Esophagus (tissue), 2 donors: ENCODE data around the gene ZSWIM8. TPM values are rescaled to one million over a fixed set of nuclear protein-coding genes. Genes with fewer than 3 reads are reported as not detected.
"Not testable (repeated sequence)": the region's sequence is repeated elsewhere in the genome, so short reads cannot be mapped to it uniquely, and the experiment has no call there.

Source experiments
- H3K27ac ChIP-seq, 2 donors: one replicate each; pipeline ENCODE4 v1.5.1; 2013; ENCODE audit warnings: low read depth in 2 of 2, mild to moderate bottlenecking in 2 of 2, inconsistent platforms in 1 of 2, low read length in 1 of 2, moderate library complexity in 1 of 2
- H3K27me3 ChIP-seq, 2 donors: one replicate each; pipeline ENCODE4 v1.6.1; 2013; ENCODE audit warnings: low read length in 2 of 2, control low read depth in 1 of 2, mild to moderate bottlenecking in 1 of 2; ENCODE audit not compliant: insufficient read depth in 2 of 2, control insufficient read depth in 1 of 2
- H3K36me3 ChIP-seq, 2 donors: one replicate each; pipeline ENCODE4 v1.6.1; 2013; ENCODE audit warnings: low read length in 1 of 2; ENCODE audit not compliant: control insufficient read depth in 2 of 2, insufficient read depth in 2 of 2
- H3K4me1 ChIP-seq, 2 donors: one replicate each; pipeline ENCODE4 v1.6.1; 2013; ENCODE audit warnings: low read length in 1 of 2; ENCODE audit not compliant: control insufficient read depth in 2 of 2, insufficient read depth in 2 of 2
- H3K4me3 ChIP-seq, 2 donors: one replicate each; pipeline ENCODE4 v1.5.1; 2013; ENCODE audit warnings: low read length in 2 of 2, mild to moderate bottlenecking in 2 of 2, low read depth in 1 of 2, moderate library complexity in 1 of 2
- H3K9me3 ChIP-seq, 2 donors: one replicate each; pipeline ENCODE4 v1.6.1; 2013; ENCODE audit warnings: mild to moderate bottlenecking in 2 of 2, low read depth in 1 of 2, low read length in 1 of 2, moderate library complexity in 1 of 2; ENCODE audit not compliant: control insufficient read depth in 2 of 2, insufficient read depth in 1 of 2
- WGBS, 2 donors: extraction: QIAGEN DNeasy Blood & Tissue Kit; methylation state at CpG; one replicate each; pipeline ENCODE4 v1.1.7; 2013; 5-methylcytosine and 5-hydroxymethylcytosine counted together
- polyA plus RNA-seq, 2 donors: library from polyadenylated mRNA; stranded (reverse); fragments of 200-250 nt; gene quantifications; one replicate each; pipeline ENCODE4 v1.2.3, GENCODE V29; 2013
- donor health status: healthy with polysubstance abuse.
- donor health status: Bipolar disorder and iron deficiency.

ZSWIM8 gene
- polyA plus RNA-seq, 2 donors: 109 to 156 TPM

DNA sequence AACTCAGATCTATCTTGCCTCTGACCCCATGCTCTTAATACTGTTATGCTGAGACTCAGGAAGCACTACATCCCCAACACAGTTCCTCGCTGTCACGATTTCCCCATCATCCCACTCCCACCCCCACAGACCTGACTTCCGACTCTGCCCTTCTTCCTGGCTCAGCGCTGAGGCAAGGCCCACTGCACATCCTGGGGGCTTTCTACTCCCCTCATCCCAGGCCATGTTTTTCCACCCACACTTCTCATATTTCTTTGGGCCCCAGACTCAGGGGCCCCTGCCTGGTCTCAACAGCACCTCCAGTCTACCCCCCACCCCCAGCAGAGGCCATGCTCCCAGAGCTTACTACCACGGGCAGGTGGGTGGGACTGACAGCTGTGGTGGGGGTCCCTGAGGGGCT, 33.7 kb downstream of the ZSWIM8 start:
- peaks cover 7 to 10% of the 10 kb centered on the region in 2 donors for H3K36me3 ChIP-seq

DNA sequence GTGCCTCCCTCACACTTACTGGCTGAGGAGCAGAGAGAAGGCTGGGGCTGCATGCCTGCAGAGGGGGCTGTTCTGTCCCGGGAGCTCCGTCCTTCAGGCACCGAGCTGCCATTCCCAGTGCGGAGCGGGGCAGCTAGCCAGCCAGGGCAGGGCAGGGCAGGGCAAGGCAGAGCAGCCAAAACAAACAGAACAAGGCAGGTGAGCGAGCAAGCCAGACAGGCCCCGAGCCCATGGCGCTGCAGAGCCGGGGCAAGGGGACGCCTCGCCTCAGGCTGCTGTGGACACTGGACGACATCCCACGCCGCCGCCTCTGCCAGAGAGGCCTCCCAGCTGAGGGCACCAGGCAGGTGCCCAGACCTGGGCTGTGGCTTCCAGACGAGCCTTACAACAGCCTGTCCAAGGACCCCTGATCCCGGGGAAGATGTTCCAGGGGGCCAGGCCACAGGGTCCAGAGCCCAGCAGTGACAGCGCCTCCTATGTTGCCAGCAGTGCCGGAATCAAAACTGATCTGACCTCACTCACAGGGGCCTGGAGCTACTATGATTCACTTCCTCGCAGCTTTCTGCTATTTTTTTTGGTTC, 34.2 kb downstream of the ZSWIM8 start:
- Histone ChIP-seq H3K4me3 (no peak overlapping the region), H3K9me3 (no peaks in the 10 kb centered on the region), H3K4me1 (peaks cover 8 to 22% of the 10 kb centered on the region in 2 donors), H3K27ac (peak overlapping the region; percentile 24 to 81), H3K27me3 (no peaks in the 10 kb centered on the region), H3K36me3 (peaks cover 7 to 10% of the 10 kb centered on the region in 2 donors)
- 45 to 52% methylated on average over 20 of the region's 20 CpGs for WGBS, 2 donors

More for the DNA sequence above, 33.7 kb downstream of the ZSWIM8 start:
- Histone ChIP-seq H3K4me1 (peaks cover 8 to 22% of the 10 kb centered on the region in 2 donors), H3K4me3 (no peak overlapping the region), H3K9me3 (no peaks in the 10 kb centered on the region), H3K27ac (peak overlapping the region in 1 of 2 donors; percentile 81), H3K27me3 (no peaks in the 10 kb centered on the region)
- 64 to 66% methylated on average over 5 of the region's 5 CpGs for WGBS, 2 donors

DNA sequence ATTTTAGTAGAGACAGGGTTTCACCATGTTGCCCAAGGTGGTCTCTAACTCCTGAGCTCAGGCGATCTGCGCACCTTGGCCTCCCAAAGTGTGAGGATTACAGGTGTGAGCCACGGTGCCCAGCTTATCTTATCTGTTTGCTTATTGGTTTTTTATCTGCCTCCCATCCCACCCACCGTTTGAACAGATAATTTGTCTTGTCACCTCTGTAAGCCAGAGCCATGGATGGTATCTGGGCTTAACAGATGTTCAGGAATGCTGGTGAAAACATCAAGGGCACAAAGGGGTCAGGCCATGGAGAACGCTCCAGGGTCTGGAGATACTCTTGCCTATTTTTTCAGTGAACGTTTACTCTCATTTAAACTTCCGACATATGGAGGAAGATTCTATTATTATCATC, 38.0 kb downstream of the ZSWIM8 start:
- Histone ChIP-seq H3K27me3 (no peaks in the 10 kb centered on the region), H3K4me1 (peaks cover 8 to 21% of the 10 kb centered on the region in 2 donors), H3K27ac (no peak overlapping the region), H3K36me3 (peaks cover 8 to 20% of the 10 kb centered on the region in 2 donors), H3K4me3 (no peak overlapping the region), H3K9me3 (no peaks in the 10 kb centered on the region)
- WGBS, 2 donors: 81 to 82% methylated on average over 7 of the region's 7 CpGs

GRCh38 chr10:73824146-73824725, 38.8 kb downstream of the ZSWIM8 start:
- Histone ChIP-seq H3K4me1 (peaks cover 6 to 17% of the 10 kb centered on the region in 2 donors), H3K9me3 (no peaks in the 10 kb centered on the region), H3K36me3 (peaks cover 8 to 20% of the 10 kb centered on the region in 2 donors), H3K27me3 (no peaks in the 10 kb centered on the region), H3K4me3 (no peak overlapping the region), H3K27ac (no peak overlapping the region)
- 96 to 98% methylated on average over 14 of the region's 14 CpGs for WGBS, 2 donors

DNA sequence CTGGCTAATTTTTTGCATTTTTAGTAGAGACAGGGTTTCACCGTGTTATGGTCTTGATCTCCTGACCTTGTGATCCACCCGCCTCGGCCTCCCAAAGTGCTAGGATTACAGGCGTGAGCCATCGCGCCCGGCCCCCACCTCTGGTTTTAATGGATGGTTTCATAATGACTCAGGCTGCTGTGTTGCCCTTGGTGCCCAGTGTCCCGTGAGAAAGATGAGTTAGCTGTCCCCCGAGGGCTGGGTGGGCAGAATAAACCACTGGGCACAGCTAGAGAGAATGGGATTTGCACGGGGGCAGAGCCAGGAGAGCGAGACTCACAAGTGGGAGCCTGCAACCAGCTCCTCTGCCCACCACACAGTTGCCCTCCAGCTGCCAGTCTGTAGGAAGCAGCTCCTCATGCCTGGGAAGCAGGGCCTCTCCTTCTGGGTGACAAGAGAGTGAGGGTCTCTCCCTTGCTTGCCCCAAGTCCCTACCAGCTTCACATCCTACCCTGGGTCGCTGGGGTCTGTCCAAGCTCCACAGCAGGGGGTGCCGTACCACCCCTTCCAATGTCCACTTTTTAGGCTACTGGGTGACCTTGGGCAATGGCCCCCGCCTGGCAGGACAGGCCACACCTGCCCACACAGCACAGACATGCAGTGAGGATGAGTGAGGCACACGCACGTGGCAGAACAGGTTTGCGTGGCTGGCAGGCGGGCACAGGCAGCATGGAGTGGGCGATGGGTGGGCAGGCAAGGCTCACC, 42.1 kb downstream of the ZSWIM8 start:
- Histone ChIP-seq H3K4me3 (no peak overlapping the region), H3K9me3 (no peaks in the 10 kb centered on the region), H3K27ac (no peak overlapping the region), H3K36me3 (peaks cover 8 to 20% of the 10 kb centered on the region in 2 donors), H3K27me3 (no peaks in the 10 kb centered on the region), H3K4me1 (peaks cover 0 to 7% of the 10 kb centered on the region in 2 donors)
- WGBS, 2 donors: 66 to 82% methylated on average over 19 of the region's 19 CpGs

- Histone ChIP-seq H3K27me3 (no peaks in the 10 kb centered on the region), H3K9me3 (no peaks in the 10 kb centered on the region), H3K4me1 (peaks cover 0 to 7% of the 10 kb centered on the region in 2 donors), H3K4me3 (no peak overlapping the region), H3K27ac (no peak overlapping the region), H3K36me3 (peaks cover 8 to 20% of the 10 kb centered on the region in 2 donors)
- WGBS, 2 donors: 84 to 93% methylated on average over 6 of the region's 6 CpGs
These were observed 42.8 kb downstream of the ZSWIM8 start for GRCh38 chr10:73828161-73828560.

DNA sequence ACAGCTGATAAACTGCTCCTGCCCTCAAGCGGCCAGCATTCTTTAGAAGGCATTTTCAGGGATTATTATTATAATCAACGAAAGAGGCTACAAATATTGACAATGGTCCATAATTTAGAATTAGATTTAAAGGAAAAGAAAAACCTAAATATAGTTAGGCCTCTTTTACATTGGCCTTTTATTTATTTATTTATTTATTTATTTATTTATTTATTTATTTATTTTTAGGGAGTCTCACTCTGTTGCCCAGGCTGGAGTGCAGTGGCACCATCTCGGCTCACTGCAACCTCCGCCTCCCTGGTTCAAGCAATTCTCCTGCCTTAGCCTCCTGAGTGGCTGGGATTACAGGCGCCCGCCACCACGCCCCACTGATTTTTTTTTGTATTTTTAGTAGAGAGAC, 43.7 kb downstream of the ZSWIM8 start:
- peaks cover 3 to 20% of the 10 kb centered on the region in 2 donors for H3K36me3 ChIP-seq
- H3K4me3 ChIP-seq: not testable (repeated sequence)
- 91% methylated on average over 7 of the region's 7 CpGs for WGBS, 2 donors

DNA sequence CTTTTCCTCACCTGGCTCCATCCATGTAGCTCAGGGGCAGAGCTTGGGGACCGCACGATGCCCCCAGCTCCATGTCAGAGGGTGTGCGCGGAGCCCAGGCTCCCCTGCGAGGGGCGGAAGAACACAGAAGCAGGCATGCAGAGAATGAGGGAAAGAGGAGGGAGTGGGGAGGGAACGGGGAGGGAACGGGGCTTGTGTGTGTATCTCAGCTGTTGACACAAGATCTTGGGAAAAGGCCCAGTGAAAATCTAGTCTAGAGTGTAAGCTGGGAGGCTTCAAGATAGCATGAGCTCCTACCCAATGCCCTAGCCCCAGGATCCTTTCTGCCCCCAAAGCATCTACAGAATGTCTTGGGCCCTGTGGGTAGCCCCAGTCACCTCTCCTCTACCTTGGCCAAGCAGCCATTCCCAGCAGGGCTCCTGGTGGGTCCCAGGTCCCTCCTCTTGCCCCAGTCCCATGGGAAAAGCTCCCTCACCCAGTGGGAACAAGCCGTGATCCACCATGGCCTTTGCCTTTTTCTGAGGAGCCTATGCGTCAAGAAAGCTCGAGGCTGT, 51.1 kb downstream of the ZSWIM8 start:
- peak overlapping the region in 1 of 2 donors; percentile 24 for H3K27ac ChIP-seq
- H3K4me1 ChIP-seq: peaks cover 0 to 3% of the 10 kb centered on the region in 2 donors
- H3K27me3 ChIP-seq: no peaks in the 10 kb centered on the region
- no peaks in the 10 kb centered on the region for H3K9me3 ChIP-seq
- H3K36me3 ChIP-seq: peaks cover 13 to 31% of the 10 kb centered on the region in 2 donors
- H3K4me3 ChIP-seq: no peak overlapping the region
- WGBS, 2 donors: 90 to 91% methylated on average over 11 of the region's 11 CpGs

More for the DNA sequence above, 43.7 kb downstream of the ZSWIM8 start:
- not testable (repeated sequence) for H3K27me3 ChIP-seq, H3K9me3 ChIP-seq, H3K4me1 ChIP-seq, H3K27ac ChIP-seq

DNA sequence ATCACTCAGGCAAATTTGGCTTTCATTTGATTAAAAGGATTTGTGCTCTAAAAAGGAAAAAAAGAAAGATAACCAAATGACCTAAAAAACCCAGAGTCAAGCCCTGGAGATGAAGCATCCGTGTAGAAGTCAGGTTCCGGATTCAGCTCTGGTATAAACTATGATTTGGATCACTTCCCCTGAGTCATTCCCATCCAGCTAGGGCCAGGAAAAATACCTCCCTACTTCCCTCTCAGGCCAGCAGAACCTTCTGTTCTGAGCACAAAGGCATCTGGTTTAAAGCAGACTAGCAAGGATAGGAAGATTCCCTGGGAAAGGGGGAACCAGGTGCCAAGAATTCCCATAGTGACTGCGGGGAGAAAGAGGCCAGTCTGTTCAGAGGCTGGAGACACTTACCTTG, 51.7 kb downstream of the ZSWIM8 start:
- WGBS, 2 donors: 71 to 92% methylated on average over 3 of the region's 3 CpGs

More for the DNA sequence above, 51.7 kb downstream of the ZSWIM8 start:
- Histone ChIP-seq H3K27ac (peak overlapping the region in 1 of 2 donors; percentile 64), H3K9me3 (no peaks in the 10 kb centered on the region), H3K27me3 (no peaks in the 10 kb centered on the region), H3K36me3 (peaks cover 13 to 34% of the 10 kb centered on the region in 2 donors), H3K4me1 (peaks cover 0 to 3% of the 10 kb centered on the region in 2 donors), H3K4me3 (no peak overlapping the region)
